ENCODE measurements around the gene EDN2.

- TF ChIP-seq, protein P1, sequence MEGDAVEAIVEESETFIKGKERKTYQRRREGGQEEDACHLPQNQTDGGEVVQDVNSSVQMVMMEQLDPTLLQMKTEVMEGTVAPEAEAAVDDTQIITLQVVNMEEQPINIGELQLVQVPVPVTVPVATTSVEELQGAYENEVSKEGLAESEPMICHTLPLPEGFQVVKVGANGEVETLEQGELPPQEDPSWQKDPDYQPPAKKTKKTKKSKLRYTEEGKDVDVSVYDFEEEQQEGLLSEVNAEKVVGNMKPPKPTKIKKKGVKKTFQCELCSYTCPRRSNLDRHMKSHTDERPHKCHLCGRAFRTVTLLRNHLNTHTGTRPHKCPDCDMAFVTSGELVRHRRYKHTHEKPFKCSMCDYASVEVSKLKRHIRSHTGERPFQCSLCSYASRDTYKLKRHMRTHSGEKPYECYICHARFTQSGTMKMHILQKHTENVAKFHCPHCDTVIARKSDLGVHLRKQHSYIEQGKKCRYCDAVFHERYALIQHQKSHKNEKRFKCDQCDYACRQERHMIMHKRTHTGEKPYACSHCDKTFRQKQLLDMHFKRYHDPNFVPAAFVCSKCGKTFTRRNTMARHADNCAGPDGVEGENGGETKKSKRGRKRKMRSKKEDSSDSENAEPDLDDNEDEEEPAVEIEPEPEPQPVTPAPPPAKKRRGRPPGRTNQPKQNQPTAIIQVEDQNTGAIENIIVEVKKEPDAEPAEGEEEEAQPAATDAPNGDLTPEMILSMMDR (IDR thresholded peaks at IDR 0.05) = no peak
- TF ChIP-seq POLR2A (IDR thresholded peaks at IDR 0.05) (no peak), EP300 (IDR thresholded peaks at IDR 0.05) (no peak)
These were observed 45.9 kb upstream of the EDN2 start for GRCh38 chr1:41530411-41530810.

Data from tibial nerve (tissue), 4 donors.